ENCODE results near the gene SLC16A3. TPM values are rescaled to one million over a fixed set of nuclear protein-coding genes. Genes with fewer than 3 reads are reported as not detected.

Gene SLC16A3
- total and polyA plus RNA-seq, 2 experiments from 2014 or later = 3.5 to 10.6 TPM

GRCh38 chr17:82227629-82228277 is 1.1 kb upstream of the SLC16A3 start (continued):
- TF ChIP-seq ETS1 (IDR thresholded peaks at IDR 0.05) = no peak
- no peak for TF ChIP-seq EZH2 (IDR thresholded peaks at IDR 0.05; ENCODE audit: low read depth, unreplicated experiment)
- no peak for TF ChIP-seq ZNF114 (CRISPR knock-in tag; IDR thresholded peaks at IDR 0.05)
- TF ChIP-seq POLR2AphosphoS5 (IDR thresholded peaks at IDR 0.05; ENCODE audit: low read depth) = no peak
- no peak for TF ChIP-seq NANOG (IDR thresholded peaks at IDR 0.05; ENCODE audit: borderline replicate concordance)
- TF ChIP-seq CTCF (conservative IDR thresholded peaks at IDR 0.05; ENCODE audit: low read depth in 2 of 2) = no peak
- TF ChIP-seq, protein P1, sequence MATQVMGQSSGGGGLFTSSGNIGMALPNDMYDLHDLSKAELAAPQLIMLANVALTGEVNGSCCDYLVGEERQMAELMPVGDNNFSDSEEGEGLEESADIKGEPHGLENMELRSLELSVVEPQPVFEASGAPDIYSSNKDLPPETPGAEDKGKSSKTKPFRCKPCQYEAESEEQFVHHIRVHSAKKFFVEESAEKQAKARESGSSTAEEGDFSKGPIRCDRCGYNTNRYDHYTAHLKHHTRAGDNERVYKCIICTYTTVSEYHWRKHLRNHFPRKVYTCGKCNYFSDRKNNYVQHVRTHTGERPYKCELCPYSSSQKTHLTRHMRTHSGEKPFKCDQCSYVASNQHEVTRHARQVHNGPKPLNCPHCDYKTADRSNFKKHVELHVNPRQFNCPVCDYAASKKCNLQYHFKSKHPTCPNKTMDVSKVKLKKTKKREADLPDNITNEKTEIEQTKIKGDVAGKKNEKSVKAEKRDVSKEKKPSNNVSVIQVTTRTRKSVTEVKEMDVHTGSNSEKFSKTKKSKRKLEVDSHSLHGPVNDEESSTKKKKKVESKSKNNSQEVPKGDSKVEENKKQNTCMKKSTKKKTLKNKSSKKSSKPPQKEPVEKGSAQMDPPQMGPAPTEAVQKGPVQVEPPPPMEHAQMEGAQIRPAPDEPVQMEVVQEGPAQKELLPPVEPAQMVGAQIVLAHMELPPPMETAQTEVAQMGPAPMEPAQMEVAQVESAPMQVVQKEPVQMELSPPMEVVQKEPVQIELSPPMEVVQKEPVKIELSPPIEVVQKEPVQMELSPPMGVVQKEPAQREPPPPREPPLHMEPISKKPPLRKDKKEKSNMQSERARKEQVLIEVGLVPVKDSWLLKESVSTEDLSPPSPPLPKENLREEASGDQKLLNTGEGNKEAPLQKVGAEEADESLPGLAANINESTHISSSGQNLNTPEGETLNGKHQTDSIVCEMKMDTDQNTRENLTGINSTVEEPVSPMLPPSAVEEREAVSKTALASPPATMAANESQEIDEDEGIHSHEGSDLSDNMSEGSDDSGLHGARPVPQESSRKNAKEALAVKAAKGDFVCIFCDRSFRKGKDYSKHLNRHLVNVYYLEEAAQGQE (IDR thresholded peaks at IDR 0.05; ENCODE audit: unreplicated experiment) = no peak
- TF ChIP-seq CREB1 (CRISPR knock-in tag; IDR thresholded peaks at IDR 0.05; ENCODE audit: low read depth) = no peak

DNA sequence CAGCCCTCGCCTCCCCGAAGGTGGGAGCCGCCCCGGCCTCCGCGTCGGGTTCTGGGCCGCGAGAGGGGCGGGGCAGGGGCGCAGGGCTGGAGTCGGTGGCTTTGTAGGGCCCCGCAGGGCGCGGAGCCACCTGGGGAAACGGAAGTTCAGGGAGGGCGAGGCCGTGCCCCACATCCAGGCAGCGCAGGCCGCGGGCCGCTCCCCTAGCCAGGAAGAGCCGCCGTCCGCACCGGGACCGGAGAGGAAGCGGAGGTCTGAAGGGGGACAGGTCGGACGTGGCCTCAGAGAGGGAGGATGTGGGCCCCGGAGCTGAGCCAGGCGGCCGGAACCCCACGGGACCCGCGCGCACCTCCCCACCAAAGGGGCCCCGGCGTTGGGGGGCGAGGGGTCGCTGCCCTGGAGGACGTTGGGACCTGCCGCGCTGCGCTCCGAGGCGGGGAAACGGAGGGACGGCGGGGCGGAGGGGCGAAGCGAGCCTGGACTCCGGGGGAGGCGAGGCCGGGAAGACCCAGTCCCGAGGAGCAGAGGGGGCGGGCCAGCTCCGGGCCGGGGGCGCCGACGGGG is 482 bp upstream of the SLC16A3 start:
- peak; percentile 6 for ATAC-seq
- Histone ChIP-seq H3K36me3 (ENCODE audit: insufficient read depth) (no peaks in the 10 kb centered on the region), H3K9me2 (ENCODE audit: insufficient read depth) (no peaks in the 10 kb centered on the region), H3K4me3 (peak overlapping the region; percentile 59), H3K27me3 (ENCODE audit: insufficient read depth) (peaks cover 51% of the 10 kb centered on the region), H2AFZ (peak overlapping the region; percentile 72), H3K79me2 (replicated peaks; ENCODE audit: insufficient read depth) (no peaks in the 10 kb centered on the region), H3K4me2 (peak overlapping the region; percentile 77), H4K20me1 (replicated peaks; ENCODE audit: insufficient read depth) (no peaks in the 10 kb centered on the region; the same call in 1 of the 2 replicates), H3K4me1 (ENCODE audit: insufficient read depth) (no peaks in the 10 kb centered on the region), H3F3A (replicated peaks; ENCODE audit: low read depth) (no peaks in the 10 kb centered on the region), H3K27ac (ENCODE audit: low read depth) (no peak overlapping the region)
- H3K36me3 Mint-ChIP-seq (ENCODE audit: low read depth) = no peaks in the 10 kb centered on the region
- peaks cover 2% of the 10 kb centered on the region; the same call in 1 of the 3 replicates for H3K9me3 Mint-ChIP-seq
- peaks cover 43% of the 10 kb centered on the region for H3K27me3 Mint-ChIP-seq (ENCODE audit: insufficient read depth, low read depth, poor library complexity)
- TF ChIP-seq EZH2 (IDR thresholded peaks at IDR 0.05; ENCODE audit: low read depth, unreplicated experiment) (peak; percentile 47), JUNB (IDR thresholded peaks at IDR 0.05; ENCODE audit: unreplicated experiment) (no peak)
- H3K27ac Mint-ChIP-seq = no peak overlapping the region
- H3K4me1 Mint-ChIP-seq = no peaks in the 10 kb centered on the region
- peak; percentile 72 for DNase-seq (ENCODE audit: low spot score)
- peak overlapping the region; percentile 48; the same call in 2 of the 3 replicates for H3K4me3 Mint-ChIP-seq

Measured in GM23338 (cell line).